Omental fat pad (tissue), 4 donors: ENCODE data around the gene MAGOH. TPM values are rescaled to one million over a fixed set of nuclear protein-coding genes. Genes with fewer than 3 reads are reported as not detected.

Experiments used
- ATAC-seq: fragments of 150-250 bp; one replicate; pipeline ENCODE4 v1.9.1; 2016; ENCODE audit warnings: mild to moderate bottlenecking, moderate library complexity; ENCODE audit not compliant: low FRiP score
- DNase-seq: peaks from one replicate; pipeline ENCODE4 v3.0.0-alpha.2; 2019; ENCODE audit warnings: low spot score
- total RNA-seq, 4 donors: library from RNA; depleted of rRNA; stranded (reverse); fragments of >200 nt; gene quantifications; one replicate each; pipeline ENCODE4 v1.1.0, GENCODE V29; 2016
- TF ChIP-seq, protein P1 (sequence below), 3 donors: fragments of 450-650 bp; IDR thresholded peaks; one replicate each; pipeline ENCODE4 v1.5.1; 2016 to 2017; ENCODE audit warnings: antibody characterized with exemption in 3 of 3, mild to moderate bottlenecking in 3 of 3, moderate library complexity in 2 of 3

The MAGOH gene
- total RNA-seq, 4 donors from 2014 or later = 20.3 to 46.7 (median 26.8) TPM

GRCh38 chr1:53180226-53180625 is 58.1 kb downstream of the MAGOH start:
- DNase-seq (no peak), ATAC-seq (no peak)
- TF ChIP-seq, protein P1, sequence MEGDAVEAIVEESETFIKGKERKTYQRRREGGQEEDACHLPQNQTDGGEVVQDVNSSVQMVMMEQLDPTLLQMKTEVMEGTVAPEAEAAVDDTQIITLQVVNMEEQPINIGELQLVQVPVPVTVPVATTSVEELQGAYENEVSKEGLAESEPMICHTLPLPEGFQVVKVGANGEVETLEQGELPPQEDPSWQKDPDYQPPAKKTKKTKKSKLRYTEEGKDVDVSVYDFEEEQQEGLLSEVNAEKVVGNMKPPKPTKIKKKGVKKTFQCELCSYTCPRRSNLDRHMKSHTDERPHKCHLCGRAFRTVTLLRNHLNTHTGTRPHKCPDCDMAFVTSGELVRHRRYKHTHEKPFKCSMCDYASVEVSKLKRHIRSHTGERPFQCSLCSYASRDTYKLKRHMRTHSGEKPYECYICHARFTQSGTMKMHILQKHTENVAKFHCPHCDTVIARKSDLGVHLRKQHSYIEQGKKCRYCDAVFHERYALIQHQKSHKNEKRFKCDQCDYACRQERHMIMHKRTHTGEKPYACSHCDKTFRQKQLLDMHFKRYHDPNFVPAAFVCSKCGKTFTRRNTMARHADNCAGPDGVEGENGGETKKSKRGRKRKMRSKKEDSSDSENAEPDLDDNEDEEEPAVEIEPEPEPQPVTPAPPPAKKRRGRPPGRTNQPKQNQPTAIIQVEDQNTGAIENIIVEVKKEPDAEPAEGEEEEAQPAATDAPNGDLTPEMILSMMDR (IDR thresholded peaks at IDR 0.05) = no peak

Other genes with a start within 250 kb of the MAGOH start
- gene PODN, start 176.3 kb downstream of the MAGOH start, total RNA-seq = 100 to 1,000 TPM in 3 of 4 donors, 10 to 100 TPM in 1; 99.8 to 440 (median 251) TPM
- under 1 TPM in 3 of 4 donors, not detected in 1; 0.19 to 0.63 (median 0.48) TPM for gene SLC1A7, start 95.9 kb downstream of the MAGOH start, total RNA-seq
- gene CPT2, start 41.7 kb downstream of the MAGOH start, total RNA-seq = 10 to 100 TPM; 11.4 to 30.4 (median 17.6) TPM
- 10 to 100 TPM; 43.1 to 74.4 (median 62.3) TPM for gene CZIB, start 17.9 kb downstream of the MAGOH start, total RNA-seq
- gene LRP8, start 89.6 kb upstream of the MAGOH start, total RNA-seq = 10 to 100 TPM in 1 of 4 donors, 1 to 10 TPM in 3; 1.6 to 22.0 (median 7.4) TPM
- not detected for gene DMRTB1, start 220.9 kb upstream of the MAGOH start, total RNA-seq